Activated CD8-positive, alpha-beta T cell treated with anti-CD3 and anti-CD28 coated beads, Interleukin-2, amount 10 ng/mL, durations not matched to agents 7 days and 5 days (primary cell): ENCODE results near the gene RFX2. TPM values are rescaled to one million over a fixed set of nuclear protein-coding genes. Genes with fewer than 3 reads are reported as not detected.
A peak's percentile ranks its signal among the peaks of the same experiment; 100 is the strongest.

ENCODE experiments used
- ATAC-seq: fragments of 150-1000 bp; cut with Tn5 transposase; one replicate; pipeline ENCODE4 v1.10.0; 2021; ENCODE audit warnings: moderate library complexity
- CTCF ChIA-PET: fragments of 350-600 bp; sonication (Branson Sonifier 250); formaldehyde crosslinking; loops from one replicate; lab custom pipeline; 2021; ENCODE audit warnings: antibody characterized with exemption; lab: Charles Lee
- POLR2A ChIA-PET: fragments of 350-600 bp; sonication (Branson Sonifier 250); formaldehyde crosslinking; loops from one replicate; lab custom pipeline; 2021; ENCODE audit warnings: antibody characterized with exemption; lab: Charles Lee
- DNase-seq: peaks from one replicate; pipeline ENCODE4 v3.0.0-alpha.2; 2020
- H3K27ac Mint-ChIP-seq: one replicate; pipeline ENCODE4 v1.8.0; 2021; ENCODE audit warnings: mild to moderate bottlenecking, mixed read lengths
- H3K27me3 Mint-ChIP-seq: one replicate; pipeline ENCODE4 v1.8.0; 2021; ENCODE audit warnings: low read depth, mixed read lengths
- H3K36me3 Mint-ChIP-seq: one replicate; pipeline ENCODE4 v1.8.0; 2021; ENCODE audit warnings: low read depth, mixed read lengths
- H3K4me1 Mint-ChIP-seq: one replicate; pipeline ENCODE4 v1.8.0; 2021; ENCODE audit warnings: low read depth, mixed read lengths
- H3K4me3 Mint-ChIP-seq: one replicate; pipeline ENCODE4 v1.8.0; 2021; ENCODE audit warnings: mild to moderate bottlenecking, mixed read lengths
- H3K9me3 Mint-ChIP-seq: one replicate; pipeline ENCODE4 v1.8.0; 2022; ENCODE audit warnings: mixed read lengths; ENCODE audit not compliant: insufficient read depth
- total RNA-seq, 2 experiments: library from RNA; stranded (reverse); gene quantifications; one replicate each; pipeline ENCODE4 v1.2.3, GENCODE V29; 2021

Gene RFX2
- total RNA-seq, 2 experiments from 2014 or later = 12.3 to 13.8 TPM

GRCh38 chr19:6101991-6102390 is 8.3 kb downstream of the RFX2 start:
- peaks cover 16% of the 10 kb centered on the region for H3K4me1 Mint-ChIP-seq
- H3K4me3 Mint-ChIP-seq = no peak overlapping the region
- no peaks in the 10 kb centered on the region for H3K27me3 Mint-ChIP-seq

GRCh38 chr19:6101291-6101825 is 8.9 kb downstream of the RFX2 start:
- CTCF ChIA-PET = interaction anchor here (0.8 to 1.0 kb wide), 2 partner anchors 24 to 53 kb away, joined by 4 read pairs; no protein-coding TSS in a partner anchor

More at GRCh38 chr19:6101991-6102390, 8.3 kb downstream of the RFX2 start:
- DNase-seq (no peak), ATAC-seq (no peak)
- H3K27ac Mint-ChIP-seq = no peak overlapping the region
- POLR2A ChIA-PET = no interaction called here
- no peaks in the 10 kb centered on the region for H3K9me3 Mint-ChIP-seq
- CTCF ChIA-PET = interaction anchor here (1.0 kb wide), 1 partner anchor 53 kb away, joined by 4 read pairs; no protein-coding TSS in a partner anchor
- H3K36me3 Mint-ChIP-seq = peaks cover 6% of the 10 kb centered on the region

GRCh38 chr19:6100284-6100915 is 9.9 kb downstream of the RFX2 start:
- Mint-ChIP-seq H3K9me3 (no peaks in the 10 kb centered on the region), H3K4me1 (peaks cover 16% of the 10 kb centered on the region), H3K27me3 (no peaks in the 10 kb centered on the region), H3K27ac (peak overlapping the region; percentile 85), H3K4me3 (peak overlapping the region; percentile 62), H3K36me3 (peaks cover 6% of the 10 kb centered on the region)
- CTCF ChIA-PET = interaction anchor here (0.9 to 2.8 kb wide), 5 partner anchors 8 to 52 kb away, joined by 4 to 16 read pairs (median 6); no protein-coding TSS in a partner anchor
- POLR2A ChIA-PET = interaction anchor here (0.8 kb wide), 1 partner anchor 8 kb away, joined by 3 read pairs; no protein-coding TSS in a partner anchor
- peak; percentile 61 for ATAC-seq
- peak; percentile 61 for DNase-seq

More at GRCh38 chr19:6101291-6101825, 8.9 kb downstream of the RFX2 start:
- Mint-ChIP-seq H3K27me3 (no peaks in the 10 kb centered on the region), H3K9me3 (no peaks in the 10 kb centered on the region), H3K36me3 (peaks cover 6% of the 10 kb centered on the region), H3K27ac (no peak overlapping the region), H3K4me1 (peaks cover 16% of the 10 kb centered on the region), H3K4me3 (no peak overlapping the region)
- POLR2A ChIA-PET = no interaction called here
- DNase-seq = no peak
- ATAC-seq = no peak

GRCh38 chr19:6099599-6099998 is 10.7 kb downstream of the RFX2 start:
- Mint-ChIP-seq H3K27ac (peak overlapping the region; percentile 85), H3K9me3 (no peaks in the 10 kb centered on the region), H3K27me3 (no peaks in the 10 kb centered on the region), H3K4me3 (no peak overlapping the region), H3K4me1 (peaks cover 16% of the 10 kb centered on the region), H3K36me3 (peaks cover 6% of the 10 kb centered on the region)
- POLR2A ChIA-PET = interaction anchor here (0.8 kb wide), 1 partner anchor 9 kb away, joined by 3 read pairs; no protein-coding TSS in a partner anchor
- no peak for ATAC-seq
- no peak for DNase-seq
- CTCF ChIA-PET = interaction anchor here (0.9 to 2.8 kb wide), 5 partner anchors 9 to 51 kb away, joined by 4 to 16 read pairs (median 6); no protein-coding TSS in a partner anchor

- ChIA-PET CTCF (interaction anchor here (0.6 to 2.8 kb wide), 9 partner anchors 9 to 504 kb away, joined by 3 to 16 read pairs (median 4); no protein-coding TSS in a partner anchor), POLR2A (interaction anchor here (0.6 to 0.7 kb wide), 3 partner anchors 10 to 1284 kb away, joined by 3 to 8 read pairs (median 3); no protein-coding TSS in a partner anchor)
- Mint-ChIP-seq H3K27ac (no peak overlapping the region), H3K4me1 (peaks cover 16% of the 10 kb centered on the region), H3K9me3 (no peaks in the 10 kb centered on the region), H3K4me3 (no peak overlapping the region), H3K27me3 (no peaks in the 10 kb centered on the region), H3K36me3 (peaks cover 6% of the 10 kb centered on the region)
- DNase-seq = no peak
- ATAC-seq = no peak
Observed at GRCh38 chr19:6099033-6099432, 11.3 kb downstream of the RFX2 start.

- Mint-ChIP-seq H3K4me1 (peaks cover 16% of the 10 kb centered on the region), H3K36me3 (peaks cover 6% of the 10 kb centered on the region), H3K27me3 (no peaks in the 10 kb centered on the region), H3K27ac (no peak overlapping the region), H3K9me3 (no peaks in the 10 kb centered on the region), H3K4me3 (no peak overlapping the region)
- ChIA-PET POLR2A (interaction anchor here (0.6 to 0.7 kb wide), 3 partner anchors 10 to 1284 kb away, joined by 3 to 8 read pairs (median 3); no protein-coding TSS in a partner anchor), CTCF (interaction anchor here (0.6 to 2.8 kb wide), 8 partner anchors 9 to 504 kb away, joined by 3 to 16 read pairs (median 4); no protein-coding TSS in a partner anchor)
- ATAC-seq = no peak
- no peak for DNase-seq
Observed at GRCh38 chr19:6098574-6098973, 11.7 kb downstream of the RFX2 start.

GRCh38 chr19:6097911-6098310 is 12.4 kb downstream of the RFX2 start:
- Mint-ChIP-seq H3K27ac (no peak overlapping the region), H3K27me3 (no peaks in the 10 kb centered on the region)

GRCh38 chr19:6095760-6096159 is 14.5 kb downstream of the RFX2 start:
- no peak for ATAC-seq
- CTCF ChIA-PET = no interaction called here
- peaks cover 9% of the 10 kb centered on the region for H3K4me1 Mint-ChIP-seq
- H3K27ac Mint-ChIP-seq = no peak overlapping the region
- no peak for DNase-seq
- H3K27me3 Mint-ChIP-seq = no peaks in the 10 kb centered on the region
- no peaks in the 10 kb centered on the region for H3K9me3 Mint-ChIP-seq
- POLR2A ChIA-PET = no interaction called here
- H3K4me3 Mint-ChIP-seq = no peak overlapping the region
- H3K36me3 Mint-ChIP-seq = peaks cover 6% of the 10 kb centered on the region

More at GRCh38 chr19:6097911-6098310, 12.4 kb downstream of the RFX2 start:
- DNase-seq (no peak), ATAC-seq (no peak)
- Mint-ChIP-seq H3K9me3 (no peaks in the 10 kb centered on the region), H3K36me3 (peaks cover 6% of the 10 kb centered on the region), H3K4me1 (peaks cover 16% of the 10 kb centered on the region), H3K4me3 (no peak overlapping the region)
- POLR2A ChIA-PET = no interaction called here
- CTCF ChIA-PET = interaction anchor here (1.4 to 2.8 kb wide), 2 partner anchors 10 to 50 kb away, joined by 4 to 13 read pairs; no protein-coding TSS in a partner anchor

- ChIA-PET CTCF (interaction anchor here (0.7 kb wide), 1 partner anchor 16 kb away, joined by 3 read pairs; no protein-coding TSS in a partner anchor), POLR2A (no interaction called here)
- no peaks in the 10 kb centered on the region for H3K27me3 Mint-ChIP-seq
- DNase-seq (no peak), ATAC-seq (no peak)
- peaks cover 9% of the 10 kb centered on the region for H3K4me1 Mint-ChIP-seq
- H3K4me3 Mint-ChIP-seq = no peak overlapping the region
- H3K9me3 Mint-ChIP-seq = no peaks in the 10 kb centered on the region
- peaks cover 2% of the 10 kb centered on the region for H3K36me3 Mint-ChIP-seq
- H3K27ac Mint-ChIP-seq = no peak overlapping the region
Observed at GRCh38 chr19:6092329-6093286, 17.7 kb downstream of the RFX2 start.

GRCh38 chr19:6091771-6092291 is 18.5 kb downstream of the RFX2 start:
- Mint-ChIP-seq H3K9me3 (no peaks in the 10 kb centered on the region), H3K4me1 (peaks cover 17% of the 10 kb centered on the region), H3K27ac (no peak overlapping the region), H3K4me3 (no peak overlapping the region), H3K27me3 (no peaks in the 10 kb centered on the region), H3K36me3 (peaks cover 2% of the 10 kb centered on the region)
- ChIA-PET CTCF (interaction anchor here (0.7 kb wide), 1 partner anchor 17 kb away, joined by 3 read pairs; no protein-coding TSS in a partner anchor), POLR2A (no interaction called here)
- ATAC-seq (no peak), DNase-seq (no peak)

GRCh38 chr19:6090634-6091033 is 19.7 kb downstream of the RFX2 start:
- no peaks in the 10 kb centered on the region for H3K9me3 Mint-ChIP-seq
- peaks cover 2% of the 10 kb centered on the region for H3K36me3 Mint-ChIP-seq
- POLR2A ChIA-PET = no interaction called here
- H3K27me3 Mint-ChIP-seq = no peaks in the 10 kb centered on the region
- H3K27ac Mint-ChIP-seq = no peak overlapping the region
- peaks cover 26% of the 10 kb centered on the region for H3K4me1 Mint-ChIP-seq
- no peak for DNase-seq
- ATAC-seq = no peak
- CTCF ChIA-PET = interaction anchor here (1.6 kb wide), 1 partner anchor 43 kb away, joined by 4 read pairs; no protein-coding TSS in a partner anchor
- no peak overlapping the region for H3K4me3 Mint-ChIP-seq
